GM19452 (cell line): ENCODE results near the gene NCKAP5.
A peak's percentile ranks its signal among the peaks of the same experiment; 100 is the strongest.

ENCODE experiments used
- ATAC-seq: cut with Tn5 transposase; IDR thresholded peaks from one replicate; pipeline ENCODE4 v1.9.1; 2021; ENCODE audit not compliant: unreplicated experiment

Gene NCKAP5

DNA sequence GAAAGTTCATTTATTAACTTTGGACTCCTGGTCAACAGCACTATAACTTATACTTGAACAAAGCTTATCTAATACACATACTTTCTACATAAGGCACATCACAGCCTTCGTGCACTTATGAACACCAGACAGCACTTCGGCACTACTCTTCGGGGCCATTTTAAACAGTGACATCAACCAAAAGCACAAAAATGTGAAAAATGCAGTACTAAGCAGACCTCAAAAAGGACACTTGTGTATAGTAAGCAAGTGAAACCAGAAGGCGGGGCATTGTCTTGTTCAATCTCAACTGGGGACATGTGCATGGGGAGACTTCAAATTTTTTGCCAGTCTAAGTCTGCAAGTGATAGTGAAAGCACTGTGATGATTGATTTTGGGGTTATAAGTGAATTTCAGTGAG lies 163.0 kb downstream of the NCKAP5 start:
- ATAC-seq, result no peak

DNA sequence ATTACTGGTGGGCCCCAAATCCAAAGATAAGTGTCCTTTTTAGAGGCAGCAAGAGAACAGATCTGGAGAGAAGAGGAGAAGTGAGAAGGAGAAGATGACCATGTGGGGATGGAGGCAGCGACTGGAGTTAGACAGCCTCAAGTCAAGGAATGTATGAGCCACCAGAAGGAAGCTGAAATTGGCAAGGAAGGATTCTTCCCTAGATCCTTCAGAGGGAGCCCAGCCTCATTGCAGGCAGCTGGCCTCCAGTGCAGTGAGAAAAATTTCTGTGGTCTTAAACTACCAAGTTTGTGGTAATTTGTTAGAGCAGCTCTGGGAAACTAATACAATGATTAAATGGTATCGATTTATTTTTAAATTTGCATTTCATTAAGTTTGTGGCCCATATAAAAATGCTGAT lies 167.9 kb downstream of the NCKAP5 start:
- ATAC-seq, result no peak

- no peak for ATAC-seq
Observed at GRCh38 chr2:133393895-133394294, 174.4 kb downstream of the NCKAP5 start.

DNA sequence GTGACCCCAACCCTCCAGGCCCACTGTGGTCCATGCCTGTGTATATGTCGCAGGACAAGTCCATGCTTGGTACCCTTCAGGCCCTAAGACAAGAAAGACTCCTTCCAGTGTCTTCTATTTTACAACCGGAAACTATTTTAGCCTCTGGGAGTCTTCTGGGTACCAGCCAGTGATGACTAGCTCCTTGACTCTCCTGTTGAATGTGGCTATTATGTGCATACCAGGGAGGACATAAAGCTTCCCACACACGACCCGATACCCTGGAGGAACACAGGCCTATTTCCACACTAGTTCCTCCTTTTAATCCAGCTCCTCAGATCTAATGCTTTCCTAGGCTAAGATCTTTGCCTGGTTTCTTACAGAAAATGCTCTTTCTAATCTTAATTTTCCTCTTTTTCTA lies 178.1 kb downstream of the NCKAP5 start:
- no peak for ATAC-seq

DNA sequence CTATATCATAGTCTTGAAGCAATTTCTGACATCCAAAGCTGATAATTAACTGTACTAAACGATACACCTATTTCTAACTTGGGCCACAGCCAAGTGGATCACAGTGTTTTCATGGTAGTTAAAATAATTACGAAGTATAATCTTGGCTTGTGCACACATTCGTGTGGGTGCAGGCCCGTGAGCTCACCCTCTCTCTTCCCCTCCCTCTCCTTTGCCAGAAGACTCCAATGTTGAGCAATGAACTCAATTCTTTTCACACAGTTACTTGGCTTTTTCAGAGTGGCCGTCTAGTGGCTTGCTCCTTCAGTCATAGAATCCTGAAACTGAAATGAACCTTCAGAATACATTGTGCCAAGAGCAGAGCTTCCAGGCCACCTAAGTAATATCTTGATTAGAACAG lies 178.7 kb downstream of the NCKAP5 start:
- ATAC-seq, result no peak

- ATAC-seq, result no peak
Observed at GRCh38 chr2:133382566-133382965, 185.7 kb downstream of the NCKAP5 start.

DNA sequence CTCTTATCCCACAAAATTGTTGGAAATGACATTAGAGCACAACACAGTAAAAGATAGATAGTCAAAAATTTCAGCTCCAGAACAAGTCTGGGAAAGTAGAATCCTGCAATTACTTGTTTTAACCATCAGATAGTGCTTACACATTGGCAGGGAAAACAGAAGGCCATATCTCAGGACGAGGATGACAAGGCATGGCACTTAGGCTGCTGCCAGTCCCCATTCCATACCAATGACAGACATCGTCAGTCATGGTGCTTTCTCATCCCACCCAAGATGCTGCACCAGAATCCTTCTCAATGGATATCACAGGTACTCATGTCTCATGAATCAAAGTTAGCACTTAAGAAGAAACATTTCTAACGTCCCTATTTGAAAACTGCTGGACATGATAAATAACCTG lies 187.3 kb downstream of the NCKAP5 start:
- ATAC-seq, result no peak

DNA sequence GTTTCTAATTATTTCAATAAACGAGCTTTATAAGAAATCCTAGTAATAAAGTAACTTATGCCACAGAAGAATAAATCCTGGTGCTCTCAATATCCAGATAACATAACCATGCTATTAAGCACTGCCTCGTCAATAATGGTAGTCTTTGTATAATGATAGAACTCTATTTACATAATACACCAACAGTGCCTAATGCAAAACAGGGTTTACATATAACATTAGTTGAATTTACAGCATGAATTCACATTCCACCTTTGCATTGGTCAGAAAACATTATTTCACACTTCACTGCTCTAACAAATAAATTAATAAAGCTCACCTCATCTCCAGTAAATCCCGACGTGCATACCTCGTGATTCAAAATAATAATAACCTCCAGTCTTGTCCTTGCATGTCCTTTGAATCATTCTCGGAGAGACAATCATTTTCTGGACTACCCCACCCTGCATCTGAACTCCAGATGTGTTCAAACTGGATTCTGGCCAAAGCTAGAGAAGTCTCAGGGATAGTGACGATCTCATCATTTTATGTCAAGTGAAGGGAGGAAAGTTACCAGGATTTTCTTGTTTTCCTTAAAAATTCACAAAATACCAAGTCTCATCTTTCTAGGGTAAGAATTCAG lies 189.2 kb downstream of the NCKAP5 start:
- ATAC-seq, result no peak

- ATAC-seq, result no peak
Observed at GRCh38 chr2:133378386-133378785, 189.9 kb downstream of the NCKAP5 start.

GRCh38 chr2:133377599-133377998 lies 190.7 kb downstream of the NCKAP5 start:
- no peak for ATAC-seq

DNA sequence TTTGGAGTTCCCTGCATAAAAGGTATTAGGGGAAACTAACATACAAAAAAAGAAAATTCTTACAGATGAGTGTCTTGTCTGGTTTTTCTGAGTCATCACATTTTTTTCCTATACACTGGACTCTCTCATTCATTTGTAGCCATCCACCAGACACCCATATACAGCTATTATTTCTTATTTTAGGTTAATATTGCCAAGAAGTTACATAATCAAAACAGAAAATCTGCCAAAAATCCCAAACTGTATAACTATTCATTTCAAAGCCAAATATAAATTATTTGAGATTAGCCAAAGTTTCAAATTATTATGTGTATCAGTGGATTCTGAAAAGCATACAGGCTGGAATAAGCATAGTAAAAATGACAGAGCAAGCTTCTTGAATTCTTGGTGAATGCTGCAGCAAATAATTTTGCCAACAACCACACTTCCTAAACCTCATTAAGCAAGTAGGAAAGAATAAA lies 191.2 kb downstream of the NCKAP5 start:
- no peak for ATAC-seq

GRCh38 chr2:133374781-133375180 lies 193.5 kb downstream of the NCKAP5 start:
- no peak for ATAC-seq

DNA sequence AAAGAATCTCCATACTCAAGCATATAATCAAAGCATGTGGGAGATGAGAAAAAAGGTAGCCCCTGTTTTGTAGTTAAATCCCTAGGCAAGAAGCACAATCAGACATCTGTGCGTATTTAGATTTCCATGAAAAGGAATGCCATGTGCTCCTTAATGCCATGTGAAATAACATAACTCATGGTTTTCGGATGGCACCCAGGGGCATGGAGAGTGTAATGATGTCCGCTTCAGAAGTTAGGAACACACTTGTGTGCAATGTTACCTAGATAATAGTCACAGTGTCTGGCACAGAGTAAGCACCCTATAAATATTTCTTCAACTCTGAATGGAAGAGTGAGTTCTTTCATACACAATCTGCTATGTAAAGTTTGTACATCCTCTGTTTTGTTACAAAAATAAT lies 197.0 kb downstream of the NCKAP5 start:
- ATAC-seq, result no peak

- ATAC-seq, result no peak
Observed at GRCh38 chr2:133369901-133370658, 198.2 kb downstream of the NCKAP5 start.

DNA sequence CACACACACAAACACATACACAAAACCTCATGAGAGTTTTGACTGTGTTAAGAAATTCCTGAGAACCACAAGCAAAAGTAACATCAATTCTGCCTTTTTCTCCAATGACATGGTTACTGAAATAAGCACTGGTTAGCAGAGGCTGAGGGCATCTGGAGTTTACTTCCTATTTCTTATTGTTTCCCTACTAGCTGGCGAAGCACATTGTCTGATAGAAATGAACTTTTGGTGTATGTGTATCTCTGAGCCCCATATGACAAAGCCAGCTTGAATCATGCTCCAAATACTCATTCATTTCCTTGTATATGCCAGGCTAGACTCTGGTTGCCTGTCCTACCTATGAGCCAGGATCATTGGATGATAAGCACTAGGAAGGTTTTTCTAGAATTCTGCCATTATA lies 203.1 kb downstream of the NCKAP5 start:
- ATAC-seq, result no peak

GRCh38 chr2:133364636-133365035 lies 203.6 kb downstream of the NCKAP5 start:
- no peak for ATAC-seq

DNA sequence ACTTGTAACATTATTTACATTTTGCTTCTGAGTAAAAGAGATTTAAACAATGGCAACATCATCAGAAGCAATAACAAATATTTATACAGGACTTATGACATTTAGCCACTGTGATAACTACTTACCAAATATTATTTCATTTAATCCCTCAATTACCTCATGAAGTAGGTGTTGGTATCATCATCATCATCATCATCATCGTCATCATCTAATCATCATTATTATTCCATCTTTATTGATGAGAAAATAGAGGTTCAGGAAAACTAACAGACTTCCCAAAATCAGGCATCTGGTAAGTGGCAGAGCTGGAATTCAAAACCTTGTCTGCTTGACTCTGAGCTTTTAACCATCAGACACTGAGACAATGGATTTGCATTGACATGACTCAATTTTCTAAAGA lies 204.4 kb downstream of the NCKAP5 start:
- ATAC-seq, result no peak

DNA sequence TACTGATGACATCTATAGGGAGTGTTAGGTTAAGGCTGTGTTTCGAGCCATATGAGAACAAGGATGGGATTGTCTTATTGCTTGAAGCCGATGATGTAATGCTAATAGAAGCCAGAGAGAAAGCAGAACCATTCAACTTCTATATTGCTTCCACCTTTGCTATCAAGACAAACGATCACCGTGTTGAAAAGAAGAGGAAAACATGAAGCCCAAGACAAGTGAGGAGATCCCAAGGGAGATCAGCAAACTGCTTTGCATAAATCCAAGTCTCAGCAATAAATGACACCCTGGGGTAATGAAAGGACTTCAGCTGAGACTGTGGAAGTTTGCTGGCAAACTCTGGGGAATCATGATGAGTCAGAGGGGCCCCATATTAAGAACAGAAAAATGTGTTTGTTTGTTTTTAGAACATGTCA lies 206.2 kb downstream of the NCKAP5 start:
- ATAC-seq, result no peak

DNA sequence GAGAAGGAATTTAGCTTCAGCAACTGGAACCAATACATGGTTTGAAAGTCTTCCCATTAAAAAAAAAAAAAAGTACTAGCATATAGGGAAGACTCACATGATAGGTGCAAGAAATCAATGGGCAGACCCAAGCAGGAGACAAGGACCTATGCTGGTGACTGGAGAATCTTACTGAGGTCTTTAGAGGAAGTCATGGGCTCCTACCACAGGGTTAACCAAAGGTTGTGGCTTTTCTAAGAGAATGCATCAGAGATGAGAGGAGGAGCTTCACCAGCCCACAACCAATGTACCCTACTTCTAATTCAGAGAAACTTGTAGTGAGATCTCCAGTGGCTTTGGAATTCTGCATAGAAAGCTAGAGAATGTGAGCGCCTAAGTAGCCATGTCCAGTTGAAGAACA lies 207.4 kb downstream of the NCKAP5 start:
- ATAC-seq, result peak; percentile 54

- peak; percentile 50 for ATAC-seq
Observed at GRCh38 chr2:133360190-133360589, 208.1 kb downstream of the NCKAP5 start.

GRCh38 chr2:133352719-133353118 lies 215.5 kb downstream of the NCKAP5 start:
- no peak for ATAC-seq

- ATAC-seq, result no peak
Observed at GRCh38 chr2:133346654-133347053, 221.6 kb downstream of the NCKAP5 start.

- ATAC-seq, result no peak
Observed at GRCh38 chr2:133345638-133346037, 222.6 kb downstream of the NCKAP5 start.
